Ureter (tissue), 1 donor: Measurements from ENCODE around the gene TBC1D14. TPM values are rescaled to one million over a fixed set of nuclear protein-coding genes. Genes with fewer than 3 reads are reported as not detected.

Experiments
- DNase-seq: peaks from one replicate; pipeline ENCODE4 v3.0.0-alpha.2; 2020; ENCODE audit warnings: low spot score
- total RNA-seq: library from RNA; stranded (reverse); gene quantifications from one replicate; pipeline ENCODE4 v1.2.4, GENCODE V29; 2023
- donor health status: DM: yes; HTN: yes; CAD: no.

TBC1D14 gene
- total RNA-seq, 1 donor from 2014 or later, result 44.8 TPM

GRCh38 chr4:7042503-7043283, 133.1 kb downstream of the TBC1D14 start:
- peak; percentile 96 for DNase-seq

- no peak for DNase-seq
Measured at GRCh38 chr4:7043284-7044136, 133.9 kb downstream of the TBC1D14 start, which contains the start of gene TADA2B. Gene TADA2B, plus strand, starts transcription at chr4:7043372. Its CDS starts 208 bp downstream, at chr4:7043580.

GRCh38 chr4:7044137-7044930, 134.7 kb downstream of the TBC1D14 start:
- DNase-seq, result no peak

- no peak for DNase-seq
Measured at GRCh38 chr4:7045553-7045952, 135.9 kb downstream of the TBC1D14 start.

GRCh38 chr4:7045961-7046921, 136.6 kb downstream of the TBC1D14 start:
- DNase-seq, result no peak

- DNase-seq, result no peak
Measured at GRCh38 chr4:7046971-7047370, 137.3 kb downstream of the TBC1D14 start.

- no peak for DNase-seq
Measured at GRCh38 chr4:7048642-7049041, 139.0 kb downstream of the TBC1D14 start.

GRCh38 chr4:7049295-7049694, 139.7 kb downstream of the TBC1D14 start:
- no peak for DNase-seq

GRCh38 chr4:7049739-7050138, 140.1 kb downstream of the TBC1D14 start:
- DNase-seq, result no peak

- no peak for DNase-seq
Measured at GRCh38 chr4:7050481-7051143, 141.0 kb downstream of the TBC1D14 start.

GRCh38 chr4:7051144-7051495, 141.5 kb downstream of the TBC1D14 start:
- DNase-seq, result no peak

- DNase-seq, result no peak
Measured at GRCh38 chr4:7051905-7052304, 142.3 kb downstream of the TBC1D14 start.

- no peak for DNase-seq
Measured at GRCh38 chr4:7052313-7052712, 142.7 kb downstream of the TBC1D14 start.

GRCh38 chr4:7052923-7053715, 143.5 kb downstream of the TBC1D14 start:
- no peak for DNase-seq

- no peak for DNase-seq
Measured at GRCh38 chr4:7054106-7054880, 144.7 kb downstream of the TBC1D14 start.

- DNase-seq, result no peak
Measured at GRCh38 chr4:7055111-7055989, 145.7 kb downstream of the TBC1D14 start.

GRCh38 chr4:7055990-7056325, 146.3 kb downstream of the TBC1D14 start:
- DNase-seq, result no peak

- no peak for DNase-seq
Measured at GRCh38 chr4:7058792-7059191, 149.2 kb downstream of the TBC1D14 start.
